Measurements from ENCODE around the gene NANP. TPM values are rescaled to one million over a fixed set of nuclear protein-coding genes. Genes with fewer than 3 reads are reported as not detected.

The NANP gene
- total RNA-seq, 3 donors from 2014 or later: 2.5 to 4.9 (median 2.6) TPM

- DNase-seq: no peak
- intact Hi-C loops (cut with DNase I, micrococcal nuclease): no loop called here
- no peak overlapping the region for H3K4me3 ChIP-seq
- H3K9me3 ChIP-seq: no peaks in the 10 kb centered on the region
- ATAC-seq: no peak
- H3K4me1 ChIP-seq (ENCODE audit: low read depth): no peaks in the 10 kb centered on the region
- no peak for TF ChIP-seq CTCF (IDR thresholded peaks at IDR 0.05)
- H3K36me3 ChIP-seq (ENCODE audit: low read depth): no peaks in the 10 kb centered on the region
Measured at GRCh38 chr20:25570148-25570530, 53.7 kb downstream of the NANP start.

- Histone ChIP-seq H3K9me3 (no peaks in the 10 kb centered on the region), H3K4me1 (ENCODE audit: low read depth) (no peaks in the 10 kb centered on the region), H3K36me3 (ENCODE audit: low read depth) (no peaks in the 10 kb centered on the region), H3K4me3 (no peak overlapping the region)
- DNase-seq (no peak), ATAC-seq (no peak)
- no peak for TF ChIP-seq CTCF (IDR thresholded peaks at IDR 0.05)
- intact Hi-C loops (cut with DNase I, micrococcal nuclease): no loop called here
Measured at GRCh38 chr20:25567286-25567685, 56.5 kb downstream of the NANP start.

GRCh38 chr20:25566821-25567220, 57.0 kb downstream of the NANP start:
- H3K4me3 ChIP-seq: no peak overlapping the region
- no peak for DNase-seq
- intact Hi-C loops (cut with DNase I, micrococcal nuclease): no loop called here
- no peaks in the 10 kb centered on the region for H3K36me3 ChIP-seq (ENCODE audit: low read depth)
- ATAC-seq: no peak
- H3K4me1 ChIP-seq (ENCODE audit: low read depth): no peaks in the 10 kb centered on the region
- no peaks in the 10 kb centered on the region for H3K9me3 ChIP-seq
- TF ChIP-seq CTCF (IDR thresholded peaks at IDR 0.05): no peak

GRCh38 chr20:25565578-25566157, 58.1 kb downstream of the NANP start:
- ATAC-seq: no peak
- TF ChIP-seq CTCF (IDR thresholded peaks at IDR 0.05): no peak
- H3K4me3 ChIP-seq: no peak overlapping the region

GRCh38 chr20:25563876-25564275, 59.9 kb downstream of the NANP start:
- ATAC-seq: no peak
- no peaks in the 10 kb centered on the region for H3K9me3 ChIP-seq
- no peak for TF ChIP-seq CTCF (IDR thresholded peaks at IDR 0.05)
- H3K4me1 ChIP-seq (ENCODE audit: low read depth): no peaks in the 10 kb centered on the region
- H3K36me3 ChIP-seq (ENCODE audit: low read depth): no peaks in the 10 kb centered on the region
- H3K4me3 ChIP-seq: no peak overlapping the region
- intact Hi-C loops (cut with DNase I, micrococcal nuclease): no loop called here
- DNase-seq: no peak

More at GRCh38 chr20:25565578-25566157, 58.1 kb downstream of the NANP start:
- Histone ChIP-seq H3K4me1 (ENCODE audit: low read depth) (no peaks in the 10 kb centered on the region), H3K36me3 (ENCODE audit: low read depth) (no peaks in the 10 kb centered on the region), H3K9me3 (no peaks in the 10 kb centered on the region)
- intact Hi-C loops (cut with DNase I, micrococcal nuclease): no loop called here
- DNase-seq: no peak

- Histone ChIP-seq H3K36me3 (ENCODE audit: low read depth) (no peaks in the 10 kb centered on the region), H3K4me1 (ENCODE audit: low read depth) (no peaks in the 10 kb centered on the region), H3K9me3 (no peaks in the 10 kb centered on the region), H3K4me3 (no peak overlapping the region)
- DNase-seq (no peak), ATAC-seq (no peak)
- TF ChIP-seq CTCF (IDR thresholded peaks at IDR 0.05): no peak
- intact Hi-C loops (cut with DNase I, micrococcal nuclease): no loop called here
Measured at GRCh38 chr20:25563362-25563761, 60.5 kb downstream of the NANP start.

Measured in mucosa of descending colon (tissue), 3 donors.